Transverse colon (tissue), 4 donors: Measurements from ENCODE around the gene ITGB1.

Experiments
- CTCF ChIP-seq, 5 experiments: fragments of 200-600 bp in 3 of 5; fragments of 450-650 bp in 2 of 5; sonication (generic) in 3 of 5; IDR thresholded peaks; 1 replicate in 2 of 5; 2 replicates in 3 of 5; pipeline ENCODE4 v1.5.1; 2016 to 2017; ENCODE audit warnings: antibody characterized with exemption in 5 of 5, inconsistent platforms in 3 of 5, mild to moderate bottlenecking in 2 of 5, moderate library complexity in 1 of 5
- EP300 ChIP-seq: sonication (generic); formaldehyde crosslinking; IDR thresholded peaks from one replicate; pipeline ENCODE4 v1.6.1; 2017; ENCODE audit warnings: antibody characterized with exemption, low read depth
- POLR2A ChIP-seq: fragments of 450-650 bp; IDR thresholded peaks from one replicate; pipeline ENCODE4 v1.6.1; 2016; ENCODE audit warnings: antibody characterized with exemption, mild to moderate bottlenecking, moderate library complexity
- POLR2AphosphoS5 ChIP-seq, 3 donors: sonication (generic); formaldehyde crosslinking; IDR thresholded peaks; one replicate each; pipeline ENCODE4 v1.6.1; 2016; ENCODE audit warnings: antibody characterized with exemption in 3 of 3

GRCh38 chr10:32946108-32946507 lies 11.9 kb downstream of the ITGB1 start:
- TF ChIP-seq POLR2A (no peak), CTCF (IDR thresholded peaks at IDR 0.05) (no peak), POLR2AphosphoS5 (IDR thresholded peaks at IDR 0.05) (no peak), EP300 (no peak)
